ENCODE results near the gene TMEM121. TPM values are rescaled to one million over a fixed set of nuclear protein-coding genes. Genes with fewer than 3 reads are reported as not detected.
A peak's percentile ranks its signal among the peaks of the same experiment; 100 is the strongest.
"Not testable (repeated sequence)": the region's sequence is repeated elsewhere in the genome, so short reads cannot be mapped to it uniquely, and the experiment has no call there.

The TMEM121 gene
- total RNA-seq, 1 experiment from 2014 or later, result not detected

DNA sequence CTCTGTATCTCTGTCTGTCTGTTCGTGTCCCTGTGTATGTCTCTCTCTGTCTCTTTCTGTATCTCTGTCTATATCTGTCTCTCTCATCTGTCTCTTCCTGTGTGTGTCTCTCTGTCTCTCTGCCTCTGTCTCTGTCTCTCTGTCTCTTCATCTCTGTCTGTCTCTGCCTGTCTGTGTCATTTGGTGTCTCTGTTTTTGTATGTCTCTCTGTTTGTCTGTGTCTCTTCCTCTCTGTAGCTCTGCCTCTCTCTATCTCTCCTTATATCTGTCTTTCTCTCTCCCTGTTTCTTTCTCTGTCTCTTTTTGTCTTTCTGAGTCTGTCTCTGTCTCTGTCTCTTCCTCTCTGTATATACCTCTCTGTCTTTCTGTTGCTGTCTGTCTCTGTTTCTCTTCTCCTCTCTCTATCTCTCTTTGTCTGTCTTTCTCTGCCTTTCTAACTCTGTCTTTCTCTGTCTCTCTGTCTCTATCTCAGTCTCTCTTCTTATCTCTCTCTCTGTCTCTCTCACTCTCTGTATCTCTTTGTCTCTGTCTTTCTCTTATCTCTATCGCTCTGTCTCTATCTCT, 50.2 kb downstream of the TMEM121 start:
- no peaks in the 10 kb centered on the region for H3K4me1 ChIP-seq
- H3K36me3 Mint-ChIP-seq (ENCODE audit: insufficient read depth, unreplicated experiment), result no peaks in the 10 kb centered on the region
- H3K27me3 ChIP-seq (replicated peaks; ENCODE audit: control insufficient read depth, insufficient read depth, low read length), result no peaks in the 10 kb centered on the region
- TF ChIP-seq, protein P1, sequence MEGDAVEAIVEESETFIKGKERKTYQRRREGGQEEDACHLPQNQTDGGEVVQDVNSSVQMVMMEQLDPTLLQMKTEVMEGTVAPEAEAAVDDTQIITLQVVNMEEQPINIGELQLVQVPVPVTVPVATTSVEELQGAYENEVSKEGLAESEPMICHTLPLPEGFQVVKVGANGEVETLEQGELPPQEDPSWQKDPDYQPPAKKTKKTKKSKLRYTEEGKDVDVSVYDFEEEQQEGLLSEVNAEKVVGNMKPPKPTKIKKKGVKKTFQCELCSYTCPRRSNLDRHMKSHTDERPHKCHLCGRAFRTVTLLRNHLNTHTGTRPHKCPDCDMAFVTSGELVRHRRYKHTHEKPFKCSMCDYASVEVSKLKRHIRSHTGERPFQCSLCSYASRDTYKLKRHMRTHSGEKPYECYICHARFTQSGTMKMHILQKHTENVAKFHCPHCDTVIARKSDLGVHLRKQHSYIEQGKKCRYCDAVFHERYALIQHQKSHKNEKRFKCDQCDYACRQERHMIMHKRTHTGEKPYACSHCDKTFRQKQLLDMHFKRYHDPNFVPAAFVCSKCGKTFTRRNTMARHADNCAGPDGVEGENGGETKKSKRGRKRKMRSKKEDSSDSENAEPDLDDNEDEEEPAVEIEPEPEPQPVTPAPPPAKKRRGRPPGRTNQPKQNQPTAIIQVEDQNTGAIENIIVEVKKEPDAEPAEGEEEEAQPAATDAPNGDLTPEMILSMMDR (IDR thresholded peaks at IDR 0.05; ENCODE audit: insufficient read depth in 1 of 2, low read depth in 1 of 2, low read length in 1 of 2, severe bottlenecking in 1 of 2, unreplicated experiment in 1 of 2), result no peak
- H3K4me1 Mint-ChIP-seq (ENCODE audit: low read depth, unreplicated experiment), result peaks cover 7% of the 10 kb centered on the region
- no peak overlapping the region for H3K4me3 Mint-ChIP-seq (ENCODE audit: unreplicated experiment)
- no peaks in the 10 kb centered on the region for H3K9me3 ChIP-seq
- H3K27me3 Mint-ChIP-seq (ENCODE audit: insufficient read depth, unreplicated experiment), result peaks cover 17% of the 10 kb centered on the region
- H3K27ac Mint-ChIP-seq (ENCODE audit: unreplicated experiment), result no peak overlapping the region
- no peak overlapping the region for H3K4me3 ChIP-seq (ENCODE audit: low read depth, low read length)
- no peaks in the 10 kb centered on the region for H3K36me3 ChIP-seq (ENCODE audit: control insufficient read depth, insufficient read depth, low read length)
- peaks cover 32% of the 10 kb centered on the region for H3K9me3 Mint-ChIP-seq (ENCODE audit: unreplicated experiment)
- ChIA-PET CTCF (no interaction called here), POLR2A (no interaction called here)
- intact Hi-C loops (cut with micrococcal nuclease; ENCODE audit: unreplicated experiment), result no loop called here
- no peak for DNase-seq
- BruUV-seq (replicated peaks), result no TSS peak

DNA sequence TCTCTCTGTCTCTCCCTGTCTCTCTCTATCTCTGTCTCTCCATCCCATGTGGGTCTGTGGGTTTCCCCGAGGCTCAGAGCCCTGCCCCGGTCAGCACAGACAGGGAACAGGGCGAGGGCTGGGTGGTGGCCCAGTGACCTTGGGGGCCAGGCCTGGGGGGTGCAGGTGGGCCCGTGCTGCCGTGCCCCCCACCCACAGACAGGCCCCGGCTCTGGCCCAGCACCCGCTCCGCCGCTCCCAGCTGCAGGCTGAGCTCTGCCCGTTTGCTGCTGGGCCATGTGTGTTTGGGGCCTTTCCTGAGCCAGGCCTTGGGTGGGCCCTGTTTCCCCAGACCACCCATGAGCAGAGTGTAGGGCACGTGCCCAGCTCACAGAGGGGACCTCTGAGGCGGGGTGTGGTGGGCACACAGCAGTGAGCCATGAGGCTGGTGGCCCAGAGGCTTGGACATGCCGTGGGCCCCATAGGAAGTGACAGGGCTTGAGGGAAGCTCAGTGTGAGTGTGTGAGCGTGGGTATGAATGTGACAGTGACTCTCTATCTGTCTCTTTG, 51.0 kb downstream of the TMEM121 start:
- ChIA-PET CTCF (no interaction called here), POLR2A (no interaction called here)
- no TSS peak for BruUV-seq (replicated peaks)
- peaks cover 17% of the 10 kb centered on the region for H3K27me3 Mint-ChIP-seq (ENCODE audit: insufficient read depth, unreplicated experiment)
- DNase-seq, result peak in 1 of 2 experiments; percentile 7
- Histone ChIP-seq H3K4me1 (no peaks in the 10 kb centered on the region), H3K27me3 (replicated peaks; ENCODE audit: control insufficient read depth, insufficient read depth, low read length) (no peaks in the 10 kb centered on the region), H3K36me3 (ENCODE audit: control insufficient read depth, insufficient read depth, low read length) (no peaks in the 10 kb centered on the region), H3K4me3 (ENCODE audit: low read depth, low read length) (no peak overlapping the region), H3K9me3 (no peaks in the 10 kb centered on the region)
- peaks cover 32% of the 10 kb centered on the region for H3K9me3 Mint-ChIP-seq (ENCODE audit: unreplicated experiment)
- no peak overlapping the region for H3K27ac Mint-ChIP-seq (ENCODE audit: unreplicated experiment)
- H3K4me3 Mint-ChIP-seq (ENCODE audit: unreplicated experiment), result no peak overlapping the region
- H3K36me3 Mint-ChIP-seq (ENCODE audit: insufficient read depth, unreplicated experiment), result no peaks in the 10 kb centered on the region
- intact Hi-C loops (cut with micrococcal nuclease; ENCODE audit: unreplicated experiment), result no loop called here
- TF ChIP-seq, protein P1 (IDR thresholded peaks at IDR 0.05; ENCODE audit: insufficient read depth in 1 of 2, low read depth in 1 of 2, low read length in 1 of 2, severe bottlenecking in 1 of 2, unreplicated experiment in 1 of 2), result no peak
- peaks cover 7% of the 10 kb centered on the region for H3K4me1 Mint-ChIP-seq (ENCODE audit: low read depth, unreplicated experiment)

DNA sequence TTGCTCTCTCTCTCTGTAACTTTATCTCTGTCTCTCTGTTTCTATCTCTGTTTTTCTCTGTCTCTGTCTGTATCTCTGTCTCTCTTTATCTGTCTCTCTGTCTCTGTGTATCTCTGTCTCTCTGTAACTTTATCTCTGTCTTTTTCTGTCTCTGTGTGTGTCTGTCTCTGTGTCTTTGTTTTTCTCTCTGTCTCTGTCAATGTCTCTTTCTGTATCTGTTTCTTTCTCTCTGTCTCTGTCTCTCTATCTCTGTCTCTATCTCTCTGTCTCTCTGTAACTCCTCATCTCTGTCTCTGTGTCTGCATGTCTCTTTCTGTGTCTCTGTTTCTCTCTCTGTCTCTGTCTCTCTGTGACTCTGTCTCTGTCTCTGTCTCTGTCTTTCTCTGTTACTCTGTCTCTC, 51.7 kb downstream of the TMEM121 start:
- no peak overlapping the region for H3K4me3 Mint-ChIP-seq (ENCODE audit: unreplicated experiment)
- no peaks in the 10 kb centered on the region for H3K27me3 ChIP-seq (replicated peaks; ENCODE audit: control insufficient read depth, insufficient read depth, low read length)
- H3K36me3 Mint-ChIP-seq (ENCODE audit: insufficient read depth, unreplicated experiment), result no peaks in the 10 kb centered on the region
- peaks cover 32% of the 10 kb centered on the region for H3K9me3 Mint-ChIP-seq (ENCODE audit: unreplicated experiment)
- H3K4me1 ChIP-seq, result no peaks in the 10 kb centered on the region
- no peak overlapping the region for H3K27ac Mint-ChIP-seq (ENCODE audit: unreplicated experiment)
- ChIA-PET CTCF (no interaction called here), POLR2A (no interaction called here)
- H3K4me1 Mint-ChIP-seq (ENCODE audit: low read depth, unreplicated experiment), result peaks cover 7% of the 10 kb centered on the region
- H3K36me3 ChIP-seq (ENCODE audit: control insufficient read depth, insufficient read depth, low read length), result no peaks in the 10 kb centered on the region
- no peak for DNase-seq
- TF ChIP-seq, protein P1 (IDR thresholded peaks at IDR 0.05; ENCODE audit: insufficient read depth in 1 of 2, low read depth in 1 of 2, low read length in 1 of 2, severe bottlenecking in 1 of 2, unreplicated experiment in 1 of 2), result no peak
- intact Hi-C loops (cut with micrococcal nuclease; ENCODE audit: unreplicated experiment), result no loop called here
- H3K27me3 Mint-ChIP-seq (ENCODE audit: insufficient read depth, unreplicated experiment), result peaks cover 15% of the 10 kb centered on the region
- BruUV-seq (replicated peaks), result no TSS peak
- no peak overlapping the region for H3K4me3 ChIP-seq (ENCODE audit: low read depth, low read length)
- H3K9me3 ChIP-seq, result no peaks in the 10 kb centered on the region

DNA sequence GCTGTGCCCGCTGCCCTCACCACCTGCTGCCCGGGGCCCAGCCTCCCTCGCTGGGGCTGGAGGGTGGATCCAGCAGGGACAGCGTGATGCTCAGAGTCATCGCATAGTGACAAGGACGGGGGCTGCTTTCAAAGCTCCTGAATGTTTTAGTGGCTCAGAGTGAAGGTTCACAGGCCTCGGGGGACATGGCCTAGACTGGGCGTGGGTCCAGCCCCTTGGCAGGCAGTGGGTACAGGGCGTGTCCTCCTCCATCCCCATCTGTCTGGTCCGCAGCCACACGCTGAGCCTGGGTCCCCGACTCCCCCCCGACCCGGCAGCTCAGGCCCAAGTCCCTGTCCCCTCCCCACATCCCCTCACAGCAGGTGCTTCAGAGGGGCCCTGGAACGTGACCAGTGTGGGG, 52.8 kb downstream of the TMEM121 start:
- H3K27ac Mint-ChIP-seq (ENCODE audit: unreplicated experiment); H3K36me3 ChIP-seq (ENCODE audit: control insufficient read depth, insufficient read depth, low read length); POLR2A ChIA-PET; H3K9me3 ChIP-seq; H3K4me1 Mint-ChIP-seq (ENCODE audit: low read depth, unreplicated experiment); DNase-seq; H3K27me3 ChIP-seq (replicated peaks; ENCODE audit: control insufficient read depth, insufficient read depth, low read length); BruUV-seq (replicated peaks); intact Hi-C loops (cut with micrococcal nuclease; ENCODE audit: unreplicated experiment); CTCF ChIA-PET; H3K36me3 Mint-ChIP-seq (ENCODE audit: insufficient read depth, unreplicated experiment); H3K4me3 Mint-ChIP-seq (ENCODE audit: unreplicated experiment); H3K4me1 ChIP-seq; H3K4me3 ChIP-seq (ENCODE audit: low read depth, low read length): not testable (repeated sequence)
- peaks cover 32% of the 10 kb centered on the region for H3K9me3 Mint-ChIP-seq (ENCODE audit: unreplicated experiment)
- H3K27me3 Mint-ChIP-seq (ENCODE audit: insufficient read depth, unreplicated experiment), result peaks cover 13% of the 10 kb centered on the region
